GM23338 (cell line): ENCODE data around the gene PPP1R37.

Source experiments
- CREB1 ChIP-seq: fragments of 250-450 bp; sonication (Bioruptor Pico); IDR thresholded peaks from 2 replicates; pipeline ENCODE4 v1.5.0; 2020; ENCODE audit warnings: low read depth, mild to moderate bottlenecking, moderate library complexity
- EZH2 ChIP-seq: fragments of 200-600 bp; sonication (generic); IDR thresholded peaks from one replicate; pipeline ENCODE4 v1.8.0; 2017; ENCODE audit warnings: antibody characterized with exemption, mild to moderate bottlenecking, low read depth; ENCODE audit not compliant: unreplicated experiment
- EZH2phosphoT487 ChIP-seq: fragments of 200-600 bp; sonication (generic); IDR thresholded peaks from one replicate; pipeline ENCODE4 v1.8.1; 2018; ENCODE audit warnings: antibody characterized with exemption; ENCODE audit not compliant: unreplicated experiment
- NANOG ChIP-seq: IDR thresholded peaks from 2 replicates; pipeline ENCODE4 v1.6.1; 2016; ENCODE audit warnings: antibody characterized with exemption, borderline replicate concordance
- POLR2AphosphoS5 ChIP-seq: IDR thresholded peaks from 2 replicates; pipeline ENCODE4 v1.6.1; 2016; ENCODE audit warnings: antibody characterized with exemption, low read depth
- TF ChIP-seq, protein P1 (sequence below), 2 experiments: fragments of 200-600 bp in 1 of 2; sonication (generic) in 1 of 2; conservative IDR thresholded peaks; 2 replicates each; pipeline versions ENCODE4 v1.5.1 to v1.6.1; 2016 to 2017; ENCODE audit warnings: antibody characterized with exemption in 2 of 2, low read depth in 2 of 2, mild to moderate bottlenecking in 2 of 2, moderate library complexity in 1 of 2
- TF ChIP-seq, protein P2 (sequence below): IDR thresholded peaks from 2 replicates; pipeline ENCODE4 v1.6.1; 2016; ENCODE audit warnings: antibody characterized with exemption

DNA sequence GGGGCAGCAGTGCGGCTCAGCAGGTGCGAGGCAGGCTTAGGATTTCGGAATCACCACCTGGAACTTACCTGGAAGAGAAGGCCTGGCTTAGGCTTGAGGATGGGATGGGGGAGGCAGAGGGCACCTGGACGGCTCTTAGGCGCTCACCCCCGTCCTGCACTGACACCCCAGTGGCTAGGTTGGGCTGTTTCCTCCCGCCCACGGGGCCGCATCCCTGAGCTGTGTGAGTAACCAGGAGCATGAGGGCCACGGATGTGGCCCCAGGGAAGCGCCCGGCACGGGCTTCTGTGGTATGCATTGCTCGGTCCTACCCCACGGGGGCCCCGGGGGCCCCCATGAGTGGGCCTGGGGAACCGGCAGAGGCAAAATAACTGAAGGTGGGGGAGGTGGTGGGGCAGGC, 70.2 kb downstream of the PPP1R37 start:
- TF ChIP-seq, protein P1, sequence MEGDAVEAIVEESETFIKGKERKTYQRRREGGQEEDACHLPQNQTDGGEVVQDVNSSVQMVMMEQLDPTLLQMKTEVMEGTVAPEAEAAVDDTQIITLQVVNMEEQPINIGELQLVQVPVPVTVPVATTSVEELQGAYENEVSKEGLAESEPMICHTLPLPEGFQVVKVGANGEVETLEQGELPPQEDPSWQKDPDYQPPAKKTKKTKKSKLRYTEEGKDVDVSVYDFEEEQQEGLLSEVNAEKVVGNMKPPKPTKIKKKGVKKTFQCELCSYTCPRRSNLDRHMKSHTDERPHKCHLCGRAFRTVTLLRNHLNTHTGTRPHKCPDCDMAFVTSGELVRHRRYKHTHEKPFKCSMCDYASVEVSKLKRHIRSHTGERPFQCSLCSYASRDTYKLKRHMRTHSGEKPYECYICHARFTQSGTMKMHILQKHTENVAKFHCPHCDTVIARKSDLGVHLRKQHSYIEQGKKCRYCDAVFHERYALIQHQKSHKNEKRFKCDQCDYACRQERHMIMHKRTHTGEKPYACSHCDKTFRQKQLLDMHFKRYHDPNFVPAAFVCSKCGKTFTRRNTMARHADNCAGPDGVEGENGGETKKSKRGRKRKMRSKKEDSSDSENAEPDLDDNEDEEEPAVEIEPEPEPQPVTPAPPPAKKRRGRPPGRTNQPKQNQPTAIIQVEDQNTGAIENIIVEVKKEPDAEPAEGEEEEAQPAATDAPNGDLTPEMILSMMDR (conservative IDR thresholded peaks at IDR 0.05; ENCODE audit: low read depth in 2 of 2) = no peak
- TF ChIP-seq CREB1 (CRISPR knock-in tag) (no peak), POLR2AphosphoS5 (no peak), EZH2phosphoT487 (no peak), EZH2 (no peak), NANOG (no peak)
- TF ChIP-seq, protein P2, sequence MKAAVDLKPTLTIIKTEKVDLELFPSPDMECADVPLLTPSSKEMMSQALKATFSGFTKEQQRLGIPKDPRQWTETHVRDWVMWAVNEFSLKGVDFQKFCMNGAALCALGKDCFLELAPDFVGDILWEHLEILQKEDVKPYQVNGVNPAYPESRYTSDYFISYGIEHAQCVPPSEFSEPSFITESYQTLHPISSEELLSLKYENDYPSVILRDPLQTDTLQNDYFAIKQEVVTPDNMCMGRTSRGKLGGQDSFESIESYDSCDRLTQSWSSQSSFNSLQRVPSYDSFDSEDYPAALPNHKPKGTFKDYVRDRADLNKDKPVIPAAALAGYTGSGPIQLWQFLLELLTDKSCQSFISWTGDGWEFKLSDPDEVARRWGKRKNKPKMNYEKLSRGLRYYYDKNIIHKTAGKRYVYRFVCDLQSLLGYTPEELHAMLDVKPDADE = no peak
